B cell (primary cell): ENCODE measurements around the gene BAZ2B. TPM values are rescaled to one million over a fixed set of nuclear protein-coding genes. Genes with fewer than 3 reads are reported as not detected.

Source experiments
- ATAC-seq: fragments of 200-7000 bp; cut with Tn5 transposase; one replicate; pipeline ENCODE4 v1.10.0; 2021; ENCODE audit warnings: low read depth, mild to moderate bottlenecking, moderate number of reproducible peaks, moderate library complexity
- CTCF ChIA-PET: fragments of 350-600 bp; sonication (Branson Sonifier 250); formaldehyde crosslinking; loops from one replicate; lab custom pipeline; 2021; ENCODE audit warnings: antibody characterized with exemption, inconsistent platforms; lab: Charles Lee
- POLR2A ChIA-PET: fragments of 350-600 bp; sonication (Branson Sonifier 250); formaldehyde crosslinking; loops from one replicate; lab custom pipeline; 2021; ENCODE audit warnings: antibody characterized with exemption; lab: Charles Lee
- DNase-seq: peaks from one replicate; pipeline ENCODE4 v3.0.0; 2013
- H2AFZ ChIP-seq: 2 replicates; pipeline ENCODE4 v1.6.1; 2012; ENCODE audit warnings: mild to moderate bottlenecking, low read depth, low read length; ENCODE audit not compliant: insufficient read depth, poor library complexity, severe bottlenecking
- H3K27ac ChIP-seq, 2 donors: 1 replicate in 1 of 2; 2 replicates in 1 of 2; pipeline ENCODE4 v1.5.1; 2012 to 2013; ENCODE audit warnings: low read length in 2 of 2, mild to moderate bottlenecking in 2 of 2, moderate library complexity in 1 of 2
- H3K27me3 ChIP-seq, 4 experiments: fragments of 200-600 bp in 1 of 4; sonication (generic) in 1 of 4; replicated peaks in 1 of 4; 1 replicate in 2 of 4; 2 replicates in 2 of 4; pipeline versions ENCODE4 v1.6.1 to v1.7.0; 2013 to 2016; ENCODE audit warnings: low read length in 3 of 4, mild to moderate bottlenecking in 2 of 4, mixed read lengths in 1 of 4, moderate library complexity in 1 of 4; ENCODE audit not compliant: insufficient read depth in 4 of 4, control insufficient read depth in 3 of 4; ENCODE audit errors: control extremely low read depth in 1 of 4
- H3K36me3 ChIP-seq, 2 experiments: replicated peaks in 1 of 2; 1 replicate in 1 of 2; 2 replicates in 1 of 2; pipeline versions ENCODE4 v1.6.1 to v1.7.1; 2013; ENCODE audit warnings: low read length in 1 of 2; ENCODE audit not compliant: insufficient read depth in 2 of 2, control insufficient read depth in 1 of 2; ENCODE audit errors: control extremely low read depth in 1 of 2, extremely low read depth in 1 of 2
- H3K4me1 ChIP-seq, 2 donors: fragments of 200-600 bp in 1 of 2; sonication (generic) in 1 of 2; 1 replicate in 1 of 2; 2 replicates in 1 of 2; pipeline versions ENCODE4 v1.5.1 to v1.6.1; 2013 to 2017; ENCODE audit warnings: low read length in 2 of 2; ENCODE audit not compliant: control insufficient read depth in 2 of 2, insufficient read depth in 2 of 2
- H3K4me2 ChIP-seq: replicated peaks from 2 replicates; pipeline ENCODE3; 2012; ENCODE audit warnings: mild to moderate bottlenecking, low read depth, low read length; ENCODE audit not compliant: poor library complexity, severe bottlenecking
- H3K4me3 ChIP-seq, 5 experiments: fragments of 200-600 bp in 1 of 5; sonication (generic) in 1 of 5; 1 replicate in 3 of 5; 2 replicates in 2 of 5; pipeline versions ENCODE4 v1.5.1 to v1.7.0; 2011 to 2016; ENCODE audit warnings: low read length in 4 of 5, mild to moderate bottlenecking in 4 of 5, low read depth in 2 of 5, control low read depth in 1 of 5, moderate library complexity in 1 of 5; ENCODE audit not compliant: insufficient read depth in 1 of 5; ENCODE audit errors: control extremely low read depth in 1 of 5, extremely low read depth in 1 of 5
- H3K79me2 ChIP-seq: fragments of 200-600 bp; sonication (generic); one replicate; pipeline ENCODE4 v1.6.0; 2016; ENCODE audit warnings: low read length; ENCODE audit not compliant: control insufficient read depth, insufficient read depth
- H3K9ac ChIP-seq: fragments of 200-600 bp; sonication (generic); 2 replicates; pipeline ENCODE4 v1.6.1; 2017; ENCODE audit warnings: mild to moderate bottlenecking, low read length, moderate library complexity
- H3K9me3 ChIP-seq, 3 donors: one replicate each; pipeline versions ENCODE4 v1.6.1 to v1.7.1; 2013; ENCODE audit warnings: low read length in 2 of 3; ENCODE audit not compliant: control insufficient read depth in 2 of 3, insufficient read depth in 1 of 3; ENCODE audit errors: control extremely low read depth in 1 of 3
- H4K20me1 ChIP-seq: 2 replicates; pipeline ENCODE4 v1.6.0; 2012; ENCODE audit warnings: mild to moderate bottlenecking, low read length; ENCODE audit not compliant: insufficient read depth, control insufficient read depth, poor library complexity, severe bottlenecking
- H3K27ac Mint-ChIP-seq: one replicate; pipeline ENCODE4 v1.8.0; 2021; ENCODE audit warnings: mixed read lengths
- H3K27me3 Mint-ChIP-seq: one replicate; pipeline ENCODE4 v1.8.0; 2021; ENCODE audit warnings: mixed read lengths
- H3K4me1 Mint-ChIP-seq: one replicate; pipeline ENCODE4 v1.8.0; 2021; ENCODE audit warnings: mixed read lengths
- H3K4me3 Mint-ChIP-seq: one replicate; pipeline ENCODE4 v1.8.0; 2021; ENCODE audit warnings: mixed read lengths
- H3K9me3 Mint-ChIP-seq: one replicate; pipeline ENCODE4 v1.8.0; 2022; ENCODE audit warnings: mixed read lengths; ENCODE audit not compliant: insufficient read depth
- CTCF ChIP-seq: fragments of 200-600 bp; IDR thresholded peaks from one replicate; pipeline ENCODE4 v1.8.0; 2022; ENCODE audit warnings: antibody characterized with exemption, mild to moderate bottlenecking
- EZH2 ChIP-seq: IDR thresholded peaks from 2 replicates; pipeline ENCODE4 v1.6.1; 2012; ENCODE audit warnings: borderline replicate concordance, low read depth, mild to moderate bottlenecking, moderate library complexity, low read length; ENCODE audit not compliant: insufficient read depth, poor library complexity, severe bottlenecking
- WGBS: methylation state at CpG from one replicate; pipeline ENCODE4 v1.1.5; 2013; ENCODE audit warnings: missing lambda C conversion rate; ENCODE audit not compliant: insufficient coverage; 5-methylcytosine and 5-hydroxymethylcytosine counted together
- intact Hi-C: fragments of 100-400 bp; cut with micrococcal nuclease; formaldehyde crosslinking; loops from one replicate; pipeline ENCODE4 v1.10.0; 2022
- polyA plus RNA-seq: library from polyadenylated mRNA; depleted of rRNA; stranded (reverse); fragments of >200 nt; gene quantifications from 2 replicates; pipeline ENCODE4 v1.2.3, GENCODE V29; 2012
- total RNA-seq, 2 donors: library from RNA; stranded (reverse); fragments of 120-200 nt in 1 of 2; gene quantifications; 1 replicate in 1 of 2; 2 replicates in 1 of 2; pipeline versions ENCODE4 v1.2.3 to v1.2.4, GENCODE V29; 2013 to 2022

The BAZ2B gene
- total and polyA plus RNA-seq, 2 donors (not counting 1 experiment from before 2014, with no cell fraction given) = 8.6 to 42.3 TPM

- DNase-seq (no peak), ATAC-seq (no peak)
- no peak overlapping the region for H3K4me3 ChIP-seq
- CTCF ChIA-PET = no interaction called here
- H3K27me3 ChIP-seq = no peaks in the 10 kb centered on the region
- H3K36me3 ChIP-seq = no peaks in the 10 kb centered on the region
- Mint-ChIP-seq H3K4me1 (no peaks in the 10 kb centered on the region), H3K27ac (no peak overlapping the region), H3K4me3 (no peak overlapping the region), H3K9me3 (peaks cover 3% of the 10 kb centered on the region), H3K27me3 (no peaks in the 10 kb centered on the region)
- TF ChIP-seq CTCF (no peak), EZH2 (no peak)
- H3K4me2 ChIP-seq = no peak overlapping the region
- intact Hi-C loops = no loop called here
- no peak overlapping the region for H2AFZ ChIP-seq
- no peak overlapping the region for H3K9ac ChIP-seq
- POLR2A ChIA-PET = no interaction called here
- peaks cover 0 to 3% (median 0%) of the 10 kb centered on the region in 3 donors for H3K9me3 ChIP-seq
- H3K4me1 ChIP-seq = no peaks in the 10 kb centered on the region
- no peak overlapping the region for H3K27ac ChIP-seq
- no peaks in the 10 kb centered on the region for H4K20me1 ChIP-seq
- H3K79me2 ChIP-seq = no peaks in the 10 kb centered on the region
These were observed 44.9 kb upstream of the BAZ2B start for GRCh38 chr2:159661286-159661685.

GRCh38 chr2:159658881-159659873 lies 42.8 kb upstream of the BAZ2B start:
- DNase-seq = no peak
- Histone ChIP-seq H3K27me3 (no peaks in the 10 kb centered on the region), H3K36me3 (no peaks in the 10 kb centered on the region), H3K9me3 (peaks cover 0 to 5% (median 4%) of the 10 kb centered on the region in 3 donors), H2AFZ (no peak overlapping the region), H3K4me1 (no peaks in the 10 kb centered on the region), H3K79me2 (no peaks in the 10 kb centered on the region), H3K4me3 (no peak overlapping the region), H3K9ac (no peak overlapping the region), H4K20me1 (no peaks in the 10 kb centered on the region), H3K27ac (no peak overlapping the region), H3K4me2 (no peak overlapping the region)
- H3K4me1 Mint-ChIP-seq = no peaks in the 10 kb centered on the region
- no peaks in the 10 kb centered on the region for H3K27me3 Mint-ChIP-seq
- H3K27ac Mint-ChIP-seq = no peak overlapping the region
- H3K4me3 Mint-ChIP-seq = no peak overlapping the region
- ChIA-PET POLR2A (no interaction called here), CTCF (no interaction called here)
- intact Hi-C loops = no loop called here
- H3K9me3 Mint-ChIP-seq = peaks cover 9% of the 10 kb centered on the region
- no peak for ATAC-seq
- no CpG with 5 or more reads among the region's 6 CpGs for WGBS
- TF ChIP-seq CTCF = no peak
- TF ChIP-seq EZH2 = no peak
